ENCODE measurements around the gene FSTL4. TPM values are rescaled to one million over a fixed set of nuclear protein-coding genes. Genes with fewer than 3 reads are reported as not detected.

Gene FSTL4
- total and polyA plus RNA-seq, 2 of the 13 experiments (the other 11 are each of a cell fraction or from before 2014, with no cell fraction given), result 2.1 to 3.0 TPM

- TF ChIP-seq, protein P1, sequence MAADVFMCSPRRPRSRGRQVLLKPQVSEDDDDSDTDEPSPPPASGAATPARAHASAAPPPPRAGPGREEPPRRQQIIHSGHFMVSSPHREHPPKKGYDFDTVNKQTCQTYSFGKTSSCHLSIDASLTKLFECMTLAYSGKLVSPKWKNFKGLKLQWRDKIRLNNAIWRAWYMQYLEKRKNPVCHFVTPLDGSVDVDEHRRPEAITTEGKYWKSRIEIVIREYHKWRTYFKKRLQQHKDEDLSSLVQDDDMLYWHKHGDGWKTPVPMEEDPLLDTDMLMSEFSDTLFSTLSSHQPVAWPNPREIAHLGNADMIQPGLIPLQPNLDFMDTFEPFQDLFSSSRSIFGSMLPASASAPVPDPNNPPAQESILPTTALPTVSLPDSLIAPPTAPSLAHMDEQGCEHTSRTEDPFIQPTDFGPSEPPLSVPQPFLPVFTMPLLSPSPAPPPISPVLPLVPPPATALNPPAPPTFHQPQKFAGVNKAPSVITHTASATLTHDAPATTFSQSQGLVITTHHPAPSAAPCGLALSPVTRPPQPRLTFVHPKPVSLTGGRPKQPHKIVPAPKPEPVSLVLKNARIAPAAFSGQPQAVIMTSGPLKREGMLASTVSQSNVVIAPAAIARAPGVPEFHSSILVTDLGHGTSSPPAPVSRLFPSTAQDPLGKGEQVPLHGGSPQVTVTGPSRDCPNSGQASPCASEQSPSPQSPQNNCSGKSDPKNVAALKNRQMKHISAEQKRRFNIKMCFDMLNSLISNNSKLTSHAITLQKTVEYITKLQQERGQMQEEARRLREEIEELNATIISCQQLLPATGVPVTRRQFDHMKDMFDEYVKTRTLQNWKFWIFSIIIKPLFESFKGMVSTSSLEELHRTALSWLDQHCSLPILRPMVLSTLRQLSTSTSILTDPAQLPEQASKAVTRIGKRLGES (CRISPR knock-in tag; IDR thresholded peaks at IDR 0.05; ENCODE audit: borderline replicate concordance), result no peak
- TF ChIP-seq SMAD1 (CRISPR knock-in tag; IDR thresholded peaks at IDR 0.05; ENCODE audit: borderline replicate concordance, low read depth), result no peak
- no peak for TF ChIP-seq ZNF564 (CRISPR knock-in tag; IDR thresholded peaks at IDR 0.05)
- no peak for TF ChIP-seq RCOR2 (CRISPR knock-in tag; IDR thresholded peaks at IDR 0.05)
- no peak for TF ChIP-seq MTF1 (CRISPR knock-in tag; IDR thresholded peaks at IDR 0.05)
- TF ChIP-seq ATRX (CRISPR knock-in tag; IDR thresholded peaks at IDR 0.05; ENCODE audit: borderline replicate concordance), result no peak
- TF ChIP-seq ASH2L (IDR thresholded peaks at IDR 0.05; ENCODE audit: insufficient read length, low read depth, low read length), result peak; percentile 11
- TF ChIP-seq IKZF1 (IDR thresholded peaks at IDR 0.05), result no peak
- TF ChIP-seq, protein P2, sequence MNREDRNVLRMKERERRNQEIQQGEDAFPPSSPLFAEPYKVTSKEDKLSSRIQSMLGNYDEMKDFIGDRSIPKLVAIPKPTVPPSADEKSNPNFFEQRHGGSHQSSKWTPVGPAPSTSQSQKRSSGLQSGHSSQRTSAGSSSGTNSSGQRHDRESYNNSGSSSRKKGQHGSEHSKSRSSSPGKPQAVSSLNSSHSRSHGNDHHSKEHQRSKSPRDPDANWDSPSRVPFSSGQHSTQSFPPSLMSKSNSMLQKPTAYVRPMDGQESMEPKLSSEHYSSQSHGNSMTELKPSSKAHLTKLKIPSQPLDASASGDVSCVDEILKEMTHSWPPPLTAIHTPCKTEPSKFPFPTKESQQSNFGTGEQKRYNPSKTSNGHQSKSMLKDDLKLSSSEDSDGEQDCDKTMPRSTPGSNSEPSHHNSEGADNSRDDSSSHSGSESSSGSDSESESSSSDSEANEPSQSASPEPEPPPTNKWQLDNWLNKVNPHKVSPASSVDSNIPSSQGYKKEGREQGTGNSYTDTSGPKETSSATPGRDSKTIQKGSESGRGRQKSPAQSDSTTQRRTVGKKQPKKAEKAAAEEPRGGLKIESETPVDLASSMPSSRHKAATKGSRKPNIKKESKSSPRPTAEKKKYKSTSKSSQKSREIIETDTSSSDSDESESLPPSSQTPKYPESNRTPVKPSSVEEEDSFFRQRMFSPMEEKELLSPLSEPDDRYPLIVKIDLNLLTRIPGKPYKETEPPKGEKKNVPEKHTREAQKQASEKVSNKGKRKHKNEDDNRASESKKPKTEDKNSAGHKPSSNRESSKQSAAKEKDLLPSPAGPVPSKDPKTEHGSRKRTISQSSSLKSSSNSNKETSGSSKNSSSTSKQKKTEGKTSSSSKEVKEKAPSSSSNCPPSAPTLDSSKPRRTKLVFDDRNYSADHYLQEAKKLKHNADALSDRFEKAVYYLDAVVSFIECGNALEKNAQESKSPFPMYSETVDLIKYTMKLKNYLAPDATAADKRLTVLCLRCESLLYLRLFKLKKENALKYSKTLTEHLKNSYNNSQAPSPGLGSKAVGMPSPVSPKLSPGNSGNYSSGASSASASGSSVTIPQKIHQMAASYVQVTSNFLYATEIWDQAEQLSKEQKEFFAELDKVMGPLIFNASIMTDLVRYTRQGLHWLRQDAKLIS (CRISPR knock-in tag; IDR thresholded peaks at IDR 0.05), result no peak
- TF ChIP-seq, protein P3, sequence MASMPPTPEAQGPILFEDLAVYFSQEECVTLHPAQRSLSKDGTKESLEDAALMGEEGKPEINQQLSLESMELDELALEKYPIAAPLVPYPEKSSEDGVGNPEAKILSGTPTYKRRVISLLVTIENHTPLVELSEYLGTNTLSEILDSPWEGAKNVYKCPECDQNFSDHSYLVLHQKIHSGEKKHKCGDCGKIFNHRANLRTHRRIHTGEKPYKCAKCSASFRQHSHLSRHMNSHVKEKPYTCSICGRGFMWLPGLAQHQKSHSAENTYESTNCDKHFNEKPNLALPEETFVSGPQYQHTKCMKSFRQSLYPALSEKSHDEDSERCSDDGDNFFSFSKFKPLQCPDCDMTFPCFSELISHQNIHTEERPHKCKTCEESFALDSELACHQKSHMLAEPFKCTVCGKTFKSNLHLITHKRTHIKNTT (CRISPR knock-in tag; IDR thresholded peaks at IDR 0.05), result no peak
- TF ChIP-seq FOXM1 (CRISPR knock-in tag; IDR thresholded peaks at IDR 0.05), result no peak
- TF ChIP-seq ZNF737 (CRISPR knock-in tag; IDR thresholded peaks at IDR 0.05; ENCODE audit: borderline replicate concordance), result no peak; the same call in 1 of the 2 replicates
- TF ChIP-seq ZFP36L1 (CRISPR knock-in tag; IDR thresholded peaks at IDR 0.05), result no peak
- no peak for TF ChIP-seq HOXA5 (CRISPR knock-in tag; IDR thresholded peaks at IDR 0.05)
- no peak for TF ChIP-seq SSRP1 (CRISPR knock-in tag; IDR thresholded peaks at IDR 0.05)
- TF ChIP-seq THAP11 (CRISPR knock-in tag; IDR thresholded peaks at IDR 0.05), result no peak
- no peak for TF ChIP-seq ZBTB8A (CRISPR knock-in tag; IDR thresholded peaks at IDR 0.05; ENCODE audit: borderline replicate concordance, low read depth)
- TF ChIP-seq KDM5B (CRISPR knock-in tag; IDR thresholded peaks at IDR 0.05; ENCODE audit: borderline replicate concordance), result no peak
- no peak for TF ChIP-seq TRIM22 (IDR thresholded peaks at IDR 0.05)
Measured at GRCh38 chr5:133265720-133266526, 346.4 kb downstream of the FSTL4 start (continued).

Data from HepG2 (cell line).